RWPE1 (cell line): Measurements from ENCODE around the gene UBE2E1.
"Not testable (repeated sequence)": the region's sequence is repeated elsewhere in the genome, so short reads cannot be mapped to it uniquely, and the experiment has no call there.

Source experiments
- CTCF ChIA-PET: fragments of 350-600 bp; sonication (Branson Sonifier 250); formaldehyde crosslinking; extraction: SDS; loops from one replicate; lab custom pipeline; 2021; lab: Yijun Ruan, JAX
- POLR2A ChIA-PET: fragments of 400-600 bp; formaldehyde crosslinking; extraction: SDS; loops from one replicate; lab custom pipeline; 2020; ENCODE audit warnings: antibody characterized with exemption; ENCODE audit not compliant: low non-redundant PET; lab: Yijun Ruan, JAX
- DNase-seq: peaks from one replicate; pipeline ENCODE4 v3.0.0; 2012; ENCODE audit warnings: low spot score
- H3K27ac ChIP-seq: fragments of 450-650 bp; 2 replicates; pipeline ENCODE4 v1.5.1; 2017
- TF ChIP-seq, protein P1 (sequence below): fragments of 450-650 bp; conservative IDR thresholded peaks from 2 replicates; pipeline ENCODE4 v1.5.1; 2017; ENCODE audit warnings: low read depth, mild to moderate bottlenecking

The UBE2E1 gene

DNA sequence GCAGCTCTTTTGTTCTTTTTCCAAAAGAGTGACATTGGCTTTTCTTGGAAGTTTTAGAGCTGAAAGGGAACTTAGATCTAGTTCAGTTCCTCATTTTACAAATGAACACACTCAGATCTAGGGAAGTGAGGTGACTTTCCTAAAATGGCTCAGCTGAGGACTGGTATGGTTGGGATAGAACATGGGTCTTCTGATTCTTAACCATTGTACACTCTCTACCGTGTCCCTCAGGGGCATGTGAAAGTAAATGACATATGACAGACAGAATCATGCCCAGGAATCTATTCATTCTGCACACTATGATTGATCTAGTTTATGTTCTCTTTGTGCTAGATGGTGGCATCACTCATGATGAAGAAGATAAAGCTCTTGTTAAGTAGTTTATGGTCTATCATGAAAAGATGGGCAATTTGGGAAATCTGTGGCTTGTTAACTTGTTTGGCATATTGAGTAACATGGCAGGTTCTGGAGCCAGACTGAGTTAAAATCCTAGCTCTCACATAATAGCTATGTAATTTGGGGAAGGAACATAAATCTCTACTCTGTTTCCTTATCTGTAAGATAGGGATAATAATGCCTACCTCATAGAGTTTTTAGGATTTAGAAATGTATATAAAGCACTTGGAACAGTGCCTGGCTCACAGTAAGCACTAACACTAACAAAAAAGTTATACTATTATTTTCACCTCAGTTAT, 30.9 kb downstream of the UBE2E1 start:
- no peak for DNase-seq
- ChIA-PET POLR2A (no interaction called here), CTCF (interaction anchor here (0.7 kb wide), 1 partner anchor 1022 kb away, joined by 3 read pairs; no protein-coding TSS in a partner anchor)
- TF ChIP-seq, protein P1, sequence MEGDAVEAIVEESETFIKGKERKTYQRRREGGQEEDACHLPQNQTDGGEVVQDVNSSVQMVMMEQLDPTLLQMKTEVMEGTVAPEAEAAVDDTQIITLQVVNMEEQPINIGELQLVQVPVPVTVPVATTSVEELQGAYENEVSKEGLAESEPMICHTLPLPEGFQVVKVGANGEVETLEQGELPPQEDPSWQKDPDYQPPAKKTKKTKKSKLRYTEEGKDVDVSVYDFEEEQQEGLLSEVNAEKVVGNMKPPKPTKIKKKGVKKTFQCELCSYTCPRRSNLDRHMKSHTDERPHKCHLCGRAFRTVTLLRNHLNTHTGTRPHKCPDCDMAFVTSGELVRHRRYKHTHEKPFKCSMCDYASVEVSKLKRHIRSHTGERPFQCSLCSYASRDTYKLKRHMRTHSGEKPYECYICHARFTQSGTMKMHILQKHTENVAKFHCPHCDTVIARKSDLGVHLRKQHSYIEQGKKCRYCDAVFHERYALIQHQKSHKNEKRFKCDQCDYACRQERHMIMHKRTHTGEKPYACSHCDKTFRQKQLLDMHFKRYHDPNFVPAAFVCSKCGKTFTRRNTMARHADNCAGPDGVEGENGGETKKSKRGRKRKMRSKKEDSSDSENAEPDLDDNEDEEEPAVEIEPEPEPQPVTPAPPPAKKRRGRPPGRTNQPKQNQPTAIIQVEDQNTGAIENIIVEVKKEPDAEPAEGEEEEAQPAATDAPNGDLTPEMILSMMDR: no peak
- H3K27ac ChIP-seq: no peak overlapping the region

DNA sequence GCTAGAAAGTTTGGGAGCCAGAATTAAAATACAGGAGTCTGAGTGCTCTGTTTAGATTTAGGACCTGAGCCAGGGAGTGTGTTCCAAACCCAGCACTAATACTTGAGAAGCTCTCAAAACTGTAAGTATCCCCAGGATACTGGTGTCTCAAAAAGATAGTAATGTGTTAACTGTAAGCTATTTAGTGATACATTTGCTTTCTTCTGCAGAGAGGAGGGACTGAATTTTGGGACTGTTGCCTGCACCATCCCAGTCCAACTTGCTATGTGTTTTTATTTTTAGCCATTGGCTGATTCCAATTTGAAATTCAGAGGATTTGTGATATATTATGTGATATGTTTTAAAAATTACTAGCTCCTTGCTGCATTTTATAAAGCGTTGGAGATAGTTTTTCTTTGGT, 31.5 kb downstream of the UBE2E1 start:
- POLR2A ChIA-PET: no interaction called here
- DNase-seq: no peak
- TF ChIP-seq, protein P1: no peak
- CTCF ChIA-PET: interaction anchor here (0.7 kb wide), 1 partner anchor 1022 kb away, joined by 3 read pairs; no protein-coding TSS in a partner anchor
- H3K27ac ChIP-seq: no peak overlapping the region

DNA sequence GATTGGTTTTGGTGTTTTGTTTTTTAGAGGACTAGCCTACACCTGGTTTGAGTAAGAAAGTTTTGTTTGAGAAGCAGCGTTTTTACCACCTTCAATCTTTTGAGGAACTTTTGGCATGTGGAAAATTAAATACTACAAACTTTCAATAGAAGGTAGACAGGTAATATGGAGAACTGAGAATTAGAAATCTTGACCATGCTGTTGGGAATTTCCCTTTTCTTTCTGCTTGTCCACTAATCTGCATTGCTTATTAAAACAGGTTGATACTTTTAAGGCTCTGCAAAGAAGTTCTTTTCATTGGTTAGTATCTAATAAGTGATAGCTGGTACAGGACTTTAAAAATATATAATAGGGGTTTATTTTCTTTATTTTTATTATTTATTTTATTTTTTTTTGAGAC, 31.9 kb downstream of the UBE2E1 start:
- CTCF ChIA-PET: no interaction called here
- H3K27ac ChIP-seq: no peak overlapping the region
- TF ChIP-seq, protein P1: no peak
- DNase-seq: no peak
- POLR2A ChIA-PET: no interaction called here

DNA sequence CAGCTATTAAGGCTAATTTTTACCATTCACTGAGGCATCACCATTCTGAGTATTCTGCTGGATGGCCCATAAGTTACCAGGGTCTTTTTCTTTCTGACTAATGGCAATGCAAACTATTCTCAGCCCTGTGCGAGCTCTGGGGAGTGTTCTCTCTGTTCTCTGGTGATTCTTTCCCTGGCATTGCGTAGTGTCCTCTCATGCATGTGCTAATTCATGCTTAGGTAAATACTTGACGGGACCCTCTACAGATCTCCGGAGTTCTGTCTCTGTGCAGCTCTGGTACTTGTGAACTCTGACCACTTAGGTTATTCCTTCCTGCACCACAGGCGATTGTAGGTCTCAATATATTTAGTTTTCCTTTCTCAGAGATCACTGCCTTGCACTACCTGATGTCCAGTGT, 34.8 kb downstream of the UBE2E1 start:
- TF ChIP-seq, protein P1: no peak
- CTCF ChIA-PET: no interaction called here
- DNase-seq: no peak
- POLR2A ChIA-PET: no interaction called here
- H3K27ac ChIP-seq: no peak overlapping the region

DNA sequence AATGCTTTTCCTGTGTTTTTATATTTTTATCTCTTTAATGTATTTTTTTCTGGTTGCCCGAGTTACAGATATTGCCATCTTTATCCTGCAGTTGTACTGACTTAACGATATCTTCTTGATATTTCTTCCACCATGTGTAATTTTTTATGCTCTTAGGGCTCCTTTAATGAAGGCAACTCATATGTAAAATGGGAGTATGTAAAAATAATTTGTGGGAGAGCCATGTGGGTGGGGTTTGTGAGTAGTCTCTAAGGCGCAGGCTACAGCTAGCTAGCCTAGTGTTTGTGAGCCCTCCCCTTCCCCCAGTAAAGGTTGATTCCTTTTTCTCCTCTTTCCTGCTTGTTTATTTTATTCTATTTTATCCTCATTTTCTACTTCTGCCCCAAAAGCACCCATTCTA, 38.1 kb downstream of the UBE2E1 start:
- TF ChIP-seq, protein P1: no peak
- ChIA-PET POLR2A (no interaction called here), CTCF (no interaction called here)

DNA sequence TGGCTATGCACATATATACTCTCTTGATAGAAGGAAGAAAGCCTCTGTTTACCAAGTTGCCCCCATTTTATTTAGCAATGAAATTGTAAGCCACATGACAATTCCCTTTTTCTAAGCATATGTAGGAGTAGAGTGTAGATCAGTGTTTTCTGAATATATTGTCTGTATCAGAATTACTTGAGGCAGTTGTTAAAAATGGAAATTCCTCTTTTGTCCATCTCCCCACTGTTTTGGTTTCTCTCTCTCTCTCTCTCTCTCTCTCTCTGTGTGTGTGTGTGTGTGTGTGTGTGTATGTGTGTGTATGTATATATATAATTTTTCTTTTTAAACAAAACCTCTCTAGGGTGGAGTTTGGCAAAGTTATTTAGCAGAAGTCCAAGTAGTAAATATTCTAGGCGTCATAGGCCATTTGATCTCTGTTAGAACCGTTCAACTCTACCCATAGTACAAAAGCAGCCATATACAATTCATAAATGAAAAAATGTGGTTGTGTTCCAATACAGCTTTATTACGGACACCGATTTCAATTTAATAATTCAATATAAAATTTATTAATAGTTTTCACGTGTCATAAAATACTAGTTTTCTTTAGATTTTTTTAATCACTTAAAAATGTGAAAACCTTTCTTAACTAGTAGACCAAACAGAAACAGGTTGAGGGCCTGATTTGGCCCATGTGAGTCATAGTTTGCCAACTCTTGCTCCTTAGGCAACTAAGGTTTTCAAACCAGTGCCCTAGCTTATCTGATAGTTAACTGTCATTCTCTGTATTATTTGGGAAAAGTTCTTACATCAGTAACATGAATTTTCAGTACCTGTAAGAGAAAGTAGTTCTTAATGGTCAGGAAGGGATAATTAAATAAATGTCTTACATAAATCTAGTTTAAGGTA, 39.8 kb downstream of the UBE2E1 start:
- CTCF ChIA-PET: interaction anchor here (0.7 kb wide), 1 partner anchor 103 kb away, joined by 4 read pairs; no protein-coding TSS in a partner anchor
- DNase-seq: no peak
- H3K27ac ChIP-seq: no peak overlapping the region
- TF ChIP-seq, protein P1: no peak
- POLR2A ChIA-PET: no interaction called here

More for the DNA sequence above, 38.1 kb downstream of the UBE2E1 start:
- no peak for DNase-seq
- no peak overlapping the region for H3K27ac ChIP-seq

DNA sequence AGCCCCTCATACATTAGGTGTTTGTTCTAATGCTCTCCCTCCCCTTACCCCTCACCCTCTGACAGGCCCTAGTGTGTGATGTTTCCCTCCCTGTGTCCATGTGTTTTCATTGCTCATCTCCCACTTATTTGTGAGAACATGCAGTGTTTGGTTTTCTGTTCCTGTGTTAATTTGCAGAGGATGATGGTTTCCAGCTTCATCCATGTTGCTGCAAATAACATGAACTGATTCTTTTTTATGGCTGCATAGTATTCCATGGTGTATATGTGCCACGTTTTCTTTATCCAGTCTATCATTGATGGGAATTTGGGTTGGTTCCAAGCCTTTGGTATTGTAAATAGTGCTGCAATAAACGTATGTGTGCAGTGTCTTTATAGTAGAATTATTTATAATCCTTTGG, 43.7 kb downstream of the UBE2E1 start:
- CTCF ChIA-PET, POLR2A ChIA-PET, DNase-seq, H3K27ac ChIP-seq: not testable (repeated sequence)
